Stimulated activated CD4-positive, alpha-beta T cell treated with anti-CD3 and anti-CD28 coated beads, Interleukin-4, amount 100 ng/mL, for 1 hour (primary cell): ENCODE results near the gene HMCES.
"Not testable (repeated sequence)": the region's sequence is repeated elsewhere in the genome, so short reads cannot be mapped to it uniquely, and the experiment has no call there.

Source experiments
- DNase-seq: peaks from one replicate; pipeline ENCODE4 v3.0.0-alpha.2; 2020

HMCES gene

DNA sequence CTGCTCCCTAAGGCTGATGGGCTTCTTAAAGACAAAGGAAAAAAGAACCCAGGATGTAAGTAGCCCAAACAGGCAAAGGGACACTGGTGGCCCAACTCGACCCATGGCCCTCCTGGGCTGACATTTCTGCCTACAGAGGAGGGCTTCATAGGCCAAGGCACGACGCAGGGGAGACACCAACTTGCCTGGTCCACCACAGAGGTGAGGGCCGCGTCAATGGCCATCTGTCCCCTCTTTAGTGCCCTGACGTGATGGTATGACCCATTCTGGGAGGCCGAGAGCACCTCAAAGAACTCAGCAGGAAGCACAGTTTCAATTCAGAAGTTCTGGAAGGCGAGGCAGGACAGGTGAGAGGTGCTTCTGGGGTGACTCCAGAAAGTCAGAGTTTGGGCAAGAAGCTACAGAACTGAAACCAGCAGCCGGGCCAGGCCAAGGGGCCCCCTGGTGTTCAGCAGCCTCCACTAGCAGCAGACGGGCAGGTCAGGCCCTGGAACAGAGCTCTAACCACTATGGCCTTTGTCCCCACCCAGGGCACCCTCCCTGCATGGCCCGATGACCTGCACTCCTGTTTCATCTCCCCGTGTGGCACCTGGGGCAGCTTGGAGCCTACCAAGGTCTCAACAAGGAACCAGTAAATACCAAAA lies 45.1 kb downstream of the HMCES start:
- no peak for DNase-seq

DNA sequence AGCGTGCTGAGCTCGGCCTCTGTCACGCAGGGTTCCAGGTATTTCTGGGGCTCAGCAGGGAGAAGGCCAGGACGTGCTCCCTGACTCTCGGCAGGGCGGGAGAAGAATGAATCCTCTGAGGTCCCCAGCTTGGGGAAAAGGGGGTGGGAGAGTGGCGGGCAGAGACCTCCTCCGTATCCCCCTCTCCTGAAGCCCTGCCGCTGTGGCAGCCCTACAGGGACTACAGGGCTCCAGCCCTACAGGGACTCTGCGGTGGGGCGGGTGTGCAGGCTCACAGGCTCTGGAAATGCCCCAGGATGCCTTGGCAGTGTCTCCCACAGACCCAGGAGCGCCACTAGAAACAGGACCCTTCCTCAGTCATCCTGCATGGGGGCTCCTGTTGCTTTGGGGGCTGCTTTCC lies 46.2 kb downstream of the HMCES start:
- DNase-seq, result no peak

DNA sequence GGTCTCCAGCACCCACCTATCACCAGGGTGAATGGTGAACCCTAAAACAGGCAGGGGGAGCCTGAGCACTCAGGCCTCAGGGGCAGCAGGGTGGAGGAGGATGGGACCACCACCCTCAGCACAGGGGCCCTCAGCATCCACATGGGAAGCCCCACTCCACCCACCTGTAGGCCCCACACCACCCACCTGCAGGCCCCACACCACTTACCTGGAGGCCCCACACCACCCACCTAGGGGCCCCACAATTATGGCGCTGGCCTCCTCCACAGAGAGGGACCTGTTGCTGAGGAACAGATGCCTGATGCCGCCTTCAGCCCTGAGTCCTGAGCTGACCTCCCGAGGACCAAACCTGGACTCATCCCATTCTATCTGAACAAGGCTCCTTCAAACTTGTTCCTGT lies 46.7 kb downstream of the HMCES start:
- DNase-seq, result no peak

DNA sequence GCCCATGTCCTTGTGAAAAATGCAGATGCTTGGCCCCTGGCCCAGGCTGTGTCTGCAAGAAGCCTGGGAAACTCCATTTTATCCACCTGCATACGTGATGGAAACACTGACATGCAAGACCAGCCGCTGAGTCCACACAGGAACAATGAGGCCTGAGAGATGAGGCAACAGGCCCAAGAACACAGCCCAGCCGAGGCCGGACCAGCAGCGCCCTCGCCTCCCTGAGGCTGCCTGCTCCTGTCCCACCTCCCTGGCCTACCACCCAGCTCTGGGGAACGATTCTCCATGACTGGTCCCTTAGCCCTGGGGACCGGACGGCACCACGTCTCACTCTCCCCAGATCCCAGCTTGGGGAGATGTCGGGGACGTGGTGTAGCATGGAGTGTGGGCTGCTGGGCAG lies 47.5 kb downstream of the HMCES start:
- no peak for DNase-seq

DNA sequence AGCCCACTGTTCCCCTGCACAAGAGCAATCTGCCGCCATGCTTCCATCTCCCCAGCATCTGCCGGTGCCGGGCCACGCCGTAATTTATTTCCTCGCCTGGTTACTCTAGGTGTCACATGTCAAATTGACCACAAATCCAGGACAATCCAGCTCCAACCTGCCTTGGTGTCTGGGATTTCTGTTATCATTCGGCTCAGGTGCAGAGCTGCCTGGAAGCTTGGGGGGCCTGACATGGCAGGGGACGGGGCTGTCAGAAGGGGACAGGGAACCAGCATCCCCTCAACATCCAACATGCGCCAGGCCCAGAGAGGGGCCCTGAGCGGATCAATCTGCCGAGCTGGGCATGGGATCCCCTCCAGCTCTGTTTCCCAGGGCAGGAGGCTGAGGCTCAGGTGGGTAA lies 47.9 kb downstream of the HMCES start:
- no peak for DNase-seq

DNA sequence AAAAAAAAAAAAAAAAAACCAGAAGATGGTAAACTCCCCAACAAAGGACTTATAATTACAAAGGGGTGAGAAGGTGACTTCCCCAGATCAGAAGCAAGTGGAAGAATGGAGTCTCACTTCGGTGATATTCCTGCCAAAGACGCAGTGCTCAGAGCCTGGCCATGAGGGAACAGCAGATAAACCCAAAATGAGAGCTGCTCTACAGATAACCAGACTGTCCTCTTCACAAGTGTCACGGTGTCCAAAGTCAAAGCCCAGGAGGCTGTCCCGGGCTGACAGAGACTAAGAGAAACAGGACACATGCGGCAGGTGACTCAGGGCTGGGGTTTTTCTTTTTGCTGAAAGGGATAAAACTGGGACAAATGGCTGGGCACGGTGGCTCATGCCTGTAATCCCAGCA lies 48.8 kb downstream of the HMCES start:
- no peak for DNase-seq

DNA sequence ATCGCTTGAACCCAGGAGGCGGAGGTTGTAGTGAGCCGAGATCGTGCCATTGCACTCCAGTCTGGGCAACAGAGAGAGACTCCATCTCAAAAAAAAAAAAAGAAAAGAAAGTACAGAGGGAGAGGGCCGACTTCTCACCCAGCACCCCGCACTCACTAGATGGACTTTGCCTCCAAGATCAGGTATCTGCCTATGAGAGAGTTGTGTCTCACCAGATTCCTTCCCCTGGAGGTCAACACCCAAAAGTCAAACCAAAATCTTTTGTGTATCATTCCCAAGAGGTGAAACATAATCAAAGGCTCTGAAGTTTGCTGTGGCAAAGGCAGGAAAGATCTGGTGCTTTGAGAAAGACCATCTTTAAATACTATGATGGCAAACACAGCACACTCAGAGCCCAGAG lies 51.2 kb downstream of the HMCES start:
- DNase-seq, result no peak

DNA sequence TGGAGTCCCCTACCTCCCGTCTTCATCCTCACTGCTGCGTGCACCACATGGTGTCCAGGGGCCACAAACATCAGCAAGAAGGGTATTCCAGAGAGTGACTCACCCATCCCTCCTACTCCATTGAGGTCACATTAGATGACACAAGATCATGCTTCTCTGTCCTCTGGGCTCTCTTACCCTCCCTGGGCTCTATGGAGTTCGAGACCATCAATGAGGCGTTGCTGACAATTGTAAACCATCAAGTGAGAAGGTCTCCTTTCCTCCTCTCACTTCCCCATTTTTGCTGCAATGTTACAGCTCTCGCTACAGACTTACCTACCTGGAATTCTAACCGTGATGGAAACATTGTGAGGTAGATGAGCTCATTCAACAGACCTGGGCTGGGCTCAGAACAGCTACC lies 51.7 kb downstream of the HMCES start:
- no peak for DNase-seq

DNA sequence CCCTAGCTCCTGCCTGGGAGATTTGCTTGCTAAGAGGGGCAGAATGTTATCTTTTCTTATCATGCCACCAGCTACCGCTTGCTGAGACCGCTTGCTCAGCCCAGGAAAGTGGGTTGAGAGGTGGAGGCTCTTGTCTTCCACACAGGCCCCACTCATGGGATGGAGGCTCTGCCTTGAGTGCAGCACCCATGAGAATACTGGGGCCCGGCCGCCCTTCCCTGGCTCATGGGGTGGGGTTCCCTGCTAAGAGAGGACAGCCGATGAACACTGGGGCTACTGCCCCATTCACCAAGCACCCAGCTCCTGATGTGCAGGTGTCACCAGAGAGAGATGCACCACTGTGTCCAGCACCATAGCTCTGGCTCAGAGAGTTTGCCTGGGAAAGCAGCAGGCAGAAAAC lies 55.2 kb downstream of the HMCES start:
- DNase-seq, result no peak

DNA sequence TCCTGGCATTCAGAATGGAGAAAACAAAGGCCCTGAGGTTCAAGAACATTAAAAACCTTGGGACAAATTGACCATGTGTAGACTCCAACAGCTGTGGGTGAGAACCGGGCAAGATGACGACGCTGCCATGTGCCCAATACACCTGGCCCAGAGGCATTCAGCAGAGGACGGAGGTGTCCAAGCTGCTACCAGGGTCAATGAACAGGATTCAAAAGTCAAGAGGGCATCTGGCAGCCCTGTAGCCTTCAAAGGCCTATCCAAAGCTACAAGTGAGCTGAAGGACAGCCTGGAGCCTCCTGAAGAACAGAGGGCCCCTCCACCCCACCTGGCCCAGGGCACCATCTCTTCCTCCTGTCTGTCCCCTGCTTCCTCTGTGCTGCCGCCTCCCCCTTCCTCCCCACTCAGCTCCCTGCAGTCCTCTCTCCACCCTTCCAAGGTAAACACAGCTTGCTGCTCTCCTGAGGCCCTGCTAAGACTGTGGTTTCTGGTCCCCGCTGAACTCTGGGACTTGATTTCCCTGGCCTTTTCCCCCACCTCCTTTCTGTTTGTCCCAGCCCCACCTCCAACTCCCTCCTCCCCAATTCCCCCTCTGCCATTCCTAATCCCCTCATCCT lies 57.5 kb downstream of the HMCES start:
- DNase-seq, result no peak

DNA sequence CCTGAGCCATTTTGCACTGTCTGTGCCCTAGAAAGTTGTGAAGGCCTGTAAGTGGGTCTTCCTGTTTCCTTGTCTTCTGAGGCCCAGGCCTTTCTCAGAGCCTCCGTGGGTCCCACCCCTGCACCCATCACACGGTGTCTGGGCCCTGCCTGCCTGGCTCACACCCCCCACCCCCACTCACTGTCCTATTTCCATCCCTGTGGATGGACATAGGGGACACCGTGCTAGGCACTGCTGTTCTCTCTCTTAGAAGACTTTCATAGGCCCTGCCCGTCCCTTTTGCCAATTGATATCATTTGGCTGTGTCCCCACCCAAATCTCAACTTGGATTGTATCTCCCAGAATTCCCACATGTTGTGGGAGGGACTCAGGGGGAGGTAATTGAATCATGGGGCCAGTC lies 59.0 kb downstream of the HMCES start:
- DNase-seq, result not testable (repeated sequence)

DNA sequence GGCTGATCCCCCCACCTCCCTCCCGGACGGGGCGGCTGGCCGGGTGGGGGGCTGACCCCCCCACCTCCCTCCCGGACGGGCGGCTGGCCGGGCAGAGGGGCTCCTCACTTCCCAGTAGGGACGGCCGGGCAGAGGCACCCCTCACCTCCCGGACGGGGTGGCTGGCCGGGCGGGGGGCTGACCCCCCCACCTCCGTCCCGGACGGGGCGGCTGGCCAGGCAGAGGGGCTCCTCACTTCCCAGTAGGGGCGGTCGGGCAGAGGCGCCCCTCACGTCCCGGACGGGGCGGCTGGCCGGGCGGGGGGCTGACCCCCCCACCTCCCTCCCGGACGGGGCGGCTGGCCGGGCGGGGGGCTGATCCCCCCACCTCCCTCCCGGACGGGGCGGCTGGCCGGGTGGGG lies 60.5 kb downstream of the HMCES start:
- not testable (repeated sequence) for DNase-seq

DNA sequence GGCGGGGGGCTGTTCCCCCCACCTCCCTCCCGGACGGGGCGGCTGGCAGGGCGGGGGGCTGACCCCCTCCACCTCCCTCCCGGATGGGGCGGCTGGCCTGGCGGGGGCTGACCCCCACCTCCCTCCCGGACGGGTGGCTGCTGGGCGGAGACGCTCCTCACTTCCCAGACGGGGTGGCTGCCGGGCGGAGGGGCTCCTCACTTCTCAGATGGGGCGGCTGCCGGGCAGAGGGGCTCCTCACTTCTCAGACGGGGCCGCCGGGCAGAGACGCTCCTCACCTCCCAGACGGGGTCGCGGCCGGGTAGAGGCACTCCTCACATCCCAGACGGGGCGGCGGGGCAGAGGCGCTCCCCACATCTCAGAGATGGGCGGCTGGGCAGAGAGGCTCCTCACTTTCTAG lies 61.2 kb downstream of the HMCES start:
- not testable (repeated sequence) for DNase-seq

DNA sequence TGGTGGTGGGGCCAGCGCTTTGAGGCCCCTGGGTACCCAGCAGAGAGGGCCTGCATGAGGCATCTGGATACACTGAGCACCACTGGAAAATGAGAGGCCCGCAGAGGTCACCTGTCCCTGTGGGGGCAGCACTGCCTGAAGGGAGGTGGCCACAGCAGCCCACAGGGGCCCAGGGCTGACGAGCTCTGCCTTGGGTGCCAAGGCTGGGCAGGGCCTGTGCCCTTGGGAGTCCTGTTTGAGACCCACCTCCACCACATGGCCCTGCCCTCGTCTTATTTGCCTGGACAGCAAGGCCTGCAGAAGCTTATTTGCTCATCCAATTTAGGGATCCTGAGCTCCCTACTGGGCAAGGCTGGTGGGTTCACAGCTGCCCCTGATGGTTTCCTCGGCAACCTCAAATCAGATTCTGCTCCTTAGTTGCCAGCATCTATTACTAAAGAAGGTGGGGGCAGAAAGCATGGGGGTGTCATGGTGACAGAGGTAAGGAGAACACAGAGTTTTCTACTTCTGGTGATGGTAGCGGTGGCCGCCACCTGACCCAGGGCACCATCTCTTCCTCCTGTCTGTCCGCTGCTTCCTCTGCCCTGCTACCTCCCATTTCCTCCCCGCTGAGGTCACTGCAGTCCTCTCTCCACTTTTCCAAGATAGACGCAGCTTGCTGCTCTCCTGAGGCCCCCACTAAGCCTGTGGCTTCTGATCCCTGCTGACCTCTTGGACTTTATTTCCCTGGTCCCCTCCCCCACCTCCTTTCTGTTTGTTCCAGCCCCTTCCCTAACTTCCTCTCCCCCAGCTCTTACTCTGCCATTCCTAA lies 62.9 kb downstream of the HMCES start:
- DNase-seq, result no peak

DNA sequence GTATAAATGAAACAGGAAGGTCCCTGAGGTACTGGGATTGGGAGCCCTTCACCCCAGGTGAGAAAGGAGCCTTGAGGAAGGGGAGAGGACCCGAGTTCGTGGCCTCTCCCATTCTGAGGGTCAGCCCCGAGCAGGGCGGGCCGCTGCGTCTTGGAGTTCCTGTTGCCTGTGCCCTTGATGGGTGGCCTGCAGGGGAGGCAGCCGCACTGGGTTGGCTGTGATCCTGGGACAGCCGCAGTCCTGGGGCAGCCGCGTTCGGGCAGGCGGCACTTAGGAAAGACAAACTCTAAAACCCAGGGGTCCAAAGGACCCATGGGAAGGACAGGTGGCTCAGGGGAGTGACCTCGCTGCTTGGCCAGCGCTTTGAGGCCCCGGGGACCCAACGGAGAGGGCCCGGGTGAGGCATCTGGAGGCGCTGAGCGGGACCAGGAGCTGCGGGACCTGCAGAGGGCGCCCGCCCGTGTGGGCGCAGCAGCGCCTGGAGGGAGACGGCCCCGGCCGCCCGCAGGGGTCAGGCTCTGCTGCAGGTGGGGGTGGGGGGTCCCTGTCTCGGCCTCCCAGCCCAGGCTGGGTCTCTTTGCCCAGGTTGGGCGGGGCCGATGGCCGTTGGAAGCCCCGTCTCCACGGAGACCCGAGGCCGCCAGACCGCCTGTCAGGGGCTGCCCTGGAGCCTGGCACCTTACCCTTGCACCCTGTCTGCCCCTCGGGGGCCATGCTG lies 65.1 kb downstream of the HMCES start:
- DNase-seq, result peak; percentile 47

DNA sequence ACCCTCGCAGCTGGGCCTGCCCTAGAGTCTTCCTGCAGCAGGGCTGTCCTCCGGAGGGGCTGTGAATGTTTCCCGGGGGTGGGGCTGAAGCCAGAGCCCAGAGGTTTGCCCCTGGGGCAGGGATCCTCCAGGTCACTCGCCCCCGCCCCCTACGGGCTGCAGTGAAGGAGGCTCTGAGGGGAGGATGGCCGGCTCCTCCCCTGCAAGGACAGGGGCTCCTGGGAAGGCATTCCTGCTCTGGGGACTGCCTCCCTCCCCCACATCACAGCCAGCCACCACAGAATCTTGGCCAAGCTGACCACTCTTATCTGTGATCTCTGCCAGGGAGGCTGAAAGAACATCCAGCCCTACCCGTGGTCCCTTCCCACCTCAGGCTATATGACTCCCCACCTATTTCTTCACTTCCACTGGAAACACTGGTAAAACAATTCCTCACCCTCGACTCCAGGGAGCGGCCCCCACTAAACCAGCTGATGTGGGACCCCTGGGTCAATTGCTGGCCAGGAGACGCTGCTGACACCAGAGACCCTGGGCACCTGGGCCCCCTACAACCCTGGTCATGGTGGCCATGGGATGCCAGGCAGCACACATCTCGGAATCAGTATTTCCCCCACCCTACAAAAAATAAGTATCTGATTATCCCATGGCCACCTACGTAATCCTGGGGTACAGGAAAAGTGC lies 66.0 kb downstream of the HMCES start:
- no peak for DNase-seq

DNA sequence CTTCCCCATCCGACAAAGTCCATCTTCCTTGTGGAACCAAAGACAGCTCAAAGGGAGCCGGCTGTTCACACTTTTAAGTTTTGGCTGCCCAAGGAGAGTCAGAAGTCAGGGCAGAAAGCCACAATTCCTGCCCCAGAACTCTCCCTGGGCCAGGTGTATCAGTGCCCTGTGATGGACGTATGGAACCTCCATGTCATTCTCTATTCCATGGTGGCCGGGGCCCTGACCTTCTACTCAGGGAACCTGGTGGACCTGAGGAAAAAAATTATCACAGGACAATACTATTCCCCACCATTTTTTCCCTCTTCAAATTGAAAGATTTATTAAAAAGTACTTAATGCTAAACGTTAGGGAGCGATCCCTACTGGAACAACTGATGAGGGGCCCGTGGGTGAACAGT lies 66.6 kb downstream of the HMCES start:
- DNase-seq, result no peak

DNA sequence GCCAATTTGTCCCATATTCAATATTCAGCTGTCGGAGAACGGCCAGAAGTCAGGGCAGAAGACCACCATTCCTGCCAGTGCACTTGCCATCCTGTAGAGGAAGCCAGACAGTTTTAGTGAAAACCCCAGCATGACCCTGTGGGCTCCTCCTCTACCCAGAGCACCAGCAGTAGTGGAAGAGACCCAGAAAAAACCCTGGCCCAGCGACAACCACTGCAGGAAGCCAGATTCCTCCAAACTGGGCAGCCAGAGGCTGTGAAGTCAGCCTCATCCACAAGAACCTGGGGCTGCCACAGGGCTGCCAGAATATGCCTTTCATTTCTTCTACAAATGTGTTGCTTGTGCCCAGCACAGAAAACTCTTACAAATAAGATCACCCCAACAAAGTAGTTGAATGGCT lies 67.3 kb downstream of the HMCES start:
- DNase-seq, result no peak

DNA sequence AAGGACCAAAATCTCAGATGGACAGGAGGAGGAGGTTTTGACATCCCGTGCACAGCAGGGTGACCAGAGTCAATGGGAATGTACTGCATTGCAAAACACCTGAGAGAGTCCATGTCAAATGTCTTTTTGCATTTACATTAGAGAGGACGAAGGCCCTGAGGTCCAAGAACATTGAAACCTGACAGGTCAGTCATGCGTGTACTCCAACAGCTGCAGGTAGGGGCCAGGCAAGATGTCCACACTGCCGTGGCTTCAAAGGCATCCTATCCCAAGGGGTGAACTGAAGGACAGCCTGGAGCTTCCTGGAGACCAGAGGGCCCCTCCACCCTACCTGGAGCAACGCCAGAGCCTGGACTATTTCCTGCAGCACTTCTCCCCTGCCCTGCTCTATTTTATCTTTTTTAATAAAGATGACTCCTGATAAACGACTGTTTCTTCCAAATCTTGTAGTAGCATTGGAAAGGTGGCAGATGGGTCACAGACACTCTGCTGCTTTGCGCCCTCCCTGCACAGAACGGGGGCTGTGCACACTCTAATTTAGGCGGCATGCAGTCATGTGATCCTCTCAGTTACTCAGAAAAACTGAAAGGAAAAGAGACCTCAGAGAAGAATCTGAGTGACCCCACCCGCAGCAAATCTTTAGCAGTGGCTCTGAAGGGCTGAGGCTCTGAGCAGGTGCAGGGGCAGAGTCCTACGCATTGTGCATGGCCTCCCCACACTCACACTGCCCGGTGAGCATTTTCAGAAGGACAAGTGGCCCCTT lies 68.2 kb downstream of the HMCES start:
- no peak for DNase-seq

DNA sequence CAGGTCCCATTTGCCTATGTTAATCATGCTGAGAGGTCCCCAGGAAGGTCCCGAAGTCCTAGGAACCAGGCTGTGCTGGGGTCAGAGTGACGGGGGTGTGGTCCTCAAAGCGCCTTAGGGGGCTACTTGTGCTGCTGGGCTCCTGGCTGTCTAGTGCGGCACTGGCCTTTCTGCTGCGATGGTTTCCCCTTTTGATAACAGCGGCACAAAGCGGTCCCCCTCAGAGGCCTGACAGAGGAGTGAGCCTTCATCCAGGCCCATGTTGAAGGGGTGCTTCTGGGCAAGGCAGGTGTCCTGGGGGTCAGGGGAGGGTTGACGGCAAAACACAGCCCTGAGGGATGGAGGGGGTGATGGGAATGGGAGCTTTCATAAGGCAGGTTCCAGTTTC lies 68.8 kb downstream of the HMCES start:
- no peak for DNase-seq

DNA sequence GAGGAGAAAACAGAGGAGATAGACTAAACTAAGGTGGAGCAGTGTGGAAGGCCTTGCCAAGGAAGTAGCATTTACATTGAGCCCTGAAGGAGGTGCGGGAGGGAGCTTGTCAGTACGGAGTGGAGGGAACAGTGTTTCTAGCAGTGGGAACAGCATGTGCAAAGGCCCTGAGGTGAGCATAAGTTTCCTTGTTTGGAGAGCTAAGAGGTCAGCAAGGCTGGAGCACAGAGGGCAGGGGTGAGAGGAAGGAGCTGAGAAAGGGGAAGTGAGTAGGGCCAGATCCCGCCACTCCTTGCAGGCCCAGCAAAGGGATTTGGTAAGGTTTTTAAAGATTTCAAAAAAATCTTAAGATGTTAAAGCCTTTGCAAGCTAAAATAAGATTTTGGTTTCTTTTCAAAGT lies 70.1 kb downstream of the HMCES start:
- DNase-seq, result no peak

DNA sequence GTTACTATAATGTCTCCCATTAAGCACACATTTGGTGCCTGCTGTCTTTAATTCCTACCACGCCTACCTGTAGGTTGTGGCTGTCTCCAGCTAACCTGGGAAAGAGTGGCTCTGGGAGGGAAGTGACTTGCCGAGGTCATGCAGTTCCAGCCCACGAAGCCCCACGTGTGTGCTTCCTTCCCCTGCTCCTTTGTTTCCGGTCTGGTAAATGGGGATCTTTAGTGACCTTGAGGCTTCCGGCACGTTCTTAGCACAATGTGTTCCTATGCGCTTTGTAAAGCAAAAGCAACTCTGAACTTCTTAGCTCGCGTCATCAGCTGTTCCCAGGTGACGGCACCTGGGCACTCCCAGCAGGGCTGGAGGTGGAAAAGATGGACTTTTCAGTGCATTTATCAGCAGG lies 70.5 kb downstream of the HMCES start:
- not testable (repeated sequence) for DNase-seq
